ENCODE measurements around the gene GAK.
A peak's percentile ranks its signal among the peaks of the same experiment; 100 is the strongest.

Gene GAK

DNA sequence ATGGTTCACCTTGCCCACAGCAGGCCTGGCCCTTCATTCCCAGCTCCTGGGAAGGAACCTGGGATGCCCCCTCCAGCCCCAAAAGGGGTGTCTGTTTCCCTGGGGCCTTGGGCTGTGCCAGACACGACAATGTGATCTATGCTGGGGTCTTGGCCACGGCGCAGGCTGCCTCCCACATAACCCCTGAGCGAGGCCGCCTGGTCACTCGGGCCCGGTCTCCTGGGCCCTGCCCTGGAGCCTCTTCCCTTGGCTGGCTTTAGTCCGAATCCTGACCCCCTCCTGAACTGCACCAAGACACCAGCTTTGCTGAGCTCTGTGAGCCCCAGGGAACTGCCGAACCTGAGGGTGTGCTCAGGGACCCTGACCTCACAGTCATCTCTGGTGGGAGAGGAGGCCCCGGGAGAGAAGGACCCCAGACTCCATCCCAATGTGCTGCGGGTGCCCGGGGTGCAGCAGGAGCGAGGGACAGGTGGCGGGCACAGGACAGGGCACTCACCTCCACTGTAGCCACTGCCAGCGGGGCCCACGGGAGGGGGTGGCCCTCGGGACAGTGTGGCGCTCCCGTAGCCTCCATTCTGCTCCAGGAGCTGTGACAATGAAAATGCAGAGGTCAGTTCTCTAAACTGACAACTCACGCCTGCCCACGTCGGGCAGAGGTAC lies 42.0 kb downstream of the GAK start:
- FAIRE-seq: no peak
- no peak for DNase-seq (ENCODE audit: low spot score)

DNA sequence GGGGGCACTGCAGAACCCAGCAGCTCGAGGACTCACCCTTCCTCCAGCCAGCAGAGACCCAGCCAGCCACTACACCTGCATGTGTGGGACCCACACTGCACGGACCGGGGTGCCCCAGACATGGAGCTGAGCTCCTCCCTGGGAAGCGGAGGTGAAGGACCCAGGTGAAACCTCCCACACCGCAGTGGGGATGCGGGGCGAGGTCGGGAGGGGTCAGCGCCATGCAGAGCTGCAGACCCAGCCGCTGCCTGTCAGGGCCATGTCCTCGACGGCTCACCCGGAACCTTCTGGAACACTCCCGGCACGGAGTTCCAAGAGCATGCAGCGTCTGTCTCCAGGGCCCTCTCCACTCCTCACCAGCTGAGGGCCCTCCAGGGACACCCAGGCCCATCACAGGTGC lies 42.6 kb downstream of the GAK start:
- DNase-seq (ENCODE audit: low spot score): no peak
- no peak for FAIRE-seq

DNA sequence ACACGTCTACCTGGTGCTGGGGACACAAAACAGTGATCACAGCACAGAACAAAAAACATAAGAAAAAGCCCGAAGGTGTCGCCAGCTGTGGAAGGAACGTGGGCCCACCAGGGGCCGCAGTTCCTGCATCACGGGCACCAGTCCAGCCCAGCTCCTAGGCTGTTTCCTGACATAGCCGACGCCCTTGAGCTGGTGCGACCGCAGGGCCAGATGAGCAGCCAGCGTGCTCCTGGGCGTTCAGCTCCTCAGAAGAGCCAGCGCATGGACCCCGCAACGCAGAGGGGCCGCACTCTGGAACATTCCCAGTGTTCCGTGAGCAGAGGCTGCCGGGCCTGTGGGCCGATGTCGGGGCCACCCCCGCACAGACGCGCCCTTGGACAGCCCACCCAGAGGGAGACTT lies 44.1 kb downstream of the GAK start:
- FAIRE-seq (no peak), DNase-seq (ENCODE audit: low spot score) (no peak)

DNA sequence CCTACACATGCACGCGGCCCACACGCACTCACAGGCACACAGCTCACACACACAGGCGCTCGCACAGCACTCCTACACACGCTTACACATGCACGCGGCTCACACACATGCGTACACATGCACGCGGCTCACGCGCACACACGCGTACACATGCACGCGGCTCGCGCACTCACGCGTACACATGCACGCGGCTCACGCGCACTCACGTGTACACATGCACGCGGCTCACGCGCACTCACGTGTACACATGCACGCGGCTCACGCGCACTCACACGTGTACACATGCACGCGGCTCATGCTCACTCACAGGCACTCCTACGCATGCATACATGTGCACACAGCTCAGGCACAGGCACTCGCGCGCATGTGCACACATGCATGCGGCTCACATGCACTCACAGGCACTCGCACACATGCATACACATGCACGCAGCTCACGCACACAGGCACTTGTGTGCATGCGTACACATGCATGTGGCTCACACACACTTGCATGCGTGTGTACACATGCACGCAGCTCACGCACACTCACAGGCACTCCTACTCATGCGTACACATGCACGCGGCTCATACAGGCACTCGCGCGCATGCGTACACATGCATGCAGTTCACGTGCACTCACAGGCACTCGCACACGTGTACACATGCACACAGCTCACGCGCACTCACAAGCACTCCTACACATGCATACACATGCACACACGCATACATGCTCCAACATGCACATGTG lies 44.9 kb downstream of the GAK start:
- FAIRE-seq: peak; percentile 58

DNA sequence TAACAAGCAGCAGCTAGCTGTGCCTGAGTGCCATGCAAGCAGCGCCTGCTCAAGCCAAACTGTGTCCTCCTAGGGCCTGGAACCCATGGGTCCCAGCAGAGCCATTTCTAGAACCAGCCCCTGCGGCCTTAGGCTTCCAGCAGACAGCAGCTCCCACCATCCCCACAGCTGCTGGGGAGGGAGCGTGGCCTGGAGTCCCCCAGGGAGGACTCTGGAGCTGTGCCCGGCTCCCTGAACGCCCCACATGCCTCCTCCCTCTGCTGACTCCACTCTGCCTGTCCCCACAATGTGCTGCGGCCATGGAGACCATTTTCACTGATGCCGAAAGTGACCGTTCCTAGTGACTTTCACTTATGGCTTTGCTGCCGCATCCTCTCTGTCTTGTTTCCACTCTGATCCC lies 45.9 kb downstream of the GAK start:
- FAIRE-seq: no peak
- DNase-seq (ENCODE audit: low spot score): no peak

More for the DNA sequence above, 44.9 kb downstream of the GAK start:
- DNase-seq (ENCODE audit: low spot score): no peak

DNA sequence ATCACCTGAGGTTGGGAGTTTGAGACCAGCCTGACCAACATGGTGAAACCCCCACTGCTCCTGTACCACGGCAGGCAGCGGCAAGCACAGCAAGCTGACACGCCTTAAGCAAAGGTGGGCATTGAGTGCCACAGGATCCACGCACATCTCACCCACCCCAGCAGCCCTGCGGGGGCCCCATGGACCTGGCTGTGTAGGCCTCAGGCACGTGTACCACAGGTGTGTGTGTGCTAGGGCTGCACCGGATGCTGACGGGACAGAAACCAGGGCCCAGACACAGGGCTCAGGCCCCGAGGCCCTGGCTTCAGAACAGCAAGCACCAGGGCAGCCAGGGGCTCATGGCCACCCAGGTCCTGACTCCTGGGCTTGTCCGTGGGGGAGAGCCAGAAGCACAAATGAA lies 46.8 kb downstream of the GAK start:
- DNase-seq (ENCODE audit: low spot score) (no peak), FAIRE-seq (no peak)

DNA sequence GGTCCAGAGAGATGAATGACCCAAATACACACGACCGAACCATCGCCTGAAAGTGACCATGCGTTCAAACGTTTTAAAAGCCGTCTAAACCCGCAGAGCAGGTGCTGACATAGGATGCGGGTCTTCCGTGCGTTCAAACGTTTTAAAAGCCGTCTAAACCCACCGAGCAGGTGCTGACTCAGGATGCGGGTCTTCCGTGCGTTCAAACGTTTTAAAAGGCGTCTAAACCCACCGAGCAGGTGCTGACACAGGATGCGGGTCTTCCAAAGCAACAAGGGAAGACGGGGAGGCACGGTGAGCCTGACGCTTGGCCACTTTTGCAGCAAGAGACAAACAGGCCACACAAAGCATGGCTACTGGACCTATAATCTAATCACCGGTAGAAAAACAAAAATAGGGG lies 47.2 kb downstream of the GAK start:
- no peak for FAIRE-seq
- no peak for DNase-seq (ENCODE audit: low spot score)

DNA sequence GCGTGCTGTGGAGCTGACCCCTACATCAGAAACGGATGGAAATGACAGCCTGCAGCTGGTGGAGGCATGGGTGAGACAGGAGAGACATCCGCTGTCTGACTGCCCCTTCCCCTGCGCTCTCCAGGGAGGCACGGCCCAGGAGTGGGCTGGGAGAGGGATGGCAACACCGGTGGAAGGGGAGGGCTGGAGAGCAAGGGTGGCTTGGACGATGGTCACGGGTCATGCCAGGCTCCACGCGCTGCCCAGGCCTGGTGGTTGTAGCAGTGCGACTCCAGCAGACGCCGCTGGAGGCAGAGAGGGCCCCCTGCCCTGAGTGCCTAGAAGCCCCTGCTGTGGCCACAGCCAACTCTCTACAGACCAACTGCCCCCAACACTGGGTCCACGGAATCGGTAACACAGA lies 47.9 kb downstream of the GAK start:
- DNase-seq (ENCODE audit: low spot score) (no peak), FAIRE-seq (no peak)

DNA sequence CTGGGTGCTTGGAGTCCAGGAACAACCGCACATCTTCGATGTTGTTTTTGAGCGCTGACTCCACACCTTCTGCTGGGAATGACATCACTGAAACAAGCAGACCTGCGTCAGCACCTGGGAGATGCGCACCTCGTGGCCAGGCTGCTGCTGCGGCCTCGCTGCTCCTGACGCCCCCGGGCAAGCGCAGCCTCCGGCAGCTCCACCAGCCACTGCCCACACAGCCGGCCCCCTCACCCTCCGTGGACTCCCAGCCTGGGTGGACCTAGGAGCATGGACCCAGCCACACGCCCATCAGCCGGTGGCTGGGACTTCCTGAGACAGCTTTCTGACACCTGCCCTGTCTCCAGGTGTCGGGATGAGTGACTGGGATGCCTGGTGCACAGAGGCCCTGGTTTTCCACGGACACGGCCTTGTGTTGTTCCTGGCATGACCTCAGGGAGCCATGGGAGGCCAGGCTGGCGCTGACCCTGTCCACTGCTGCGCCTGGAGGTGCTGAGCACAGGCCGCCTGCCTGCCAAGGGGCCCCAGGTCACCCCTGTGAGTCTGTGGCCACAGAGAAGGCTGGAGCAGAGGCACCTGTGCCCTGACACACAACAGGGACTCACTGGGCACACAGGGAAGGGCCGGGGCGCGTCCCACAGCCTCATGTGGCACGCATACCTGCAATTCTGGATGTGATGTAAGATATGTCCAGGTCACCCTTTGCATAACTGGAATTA lies 48.6 kb downstream of the GAK start:
- DNase-seq (ENCODE audit: low spot score): no peak
- FAIRE-seq: no peak

DNA sequence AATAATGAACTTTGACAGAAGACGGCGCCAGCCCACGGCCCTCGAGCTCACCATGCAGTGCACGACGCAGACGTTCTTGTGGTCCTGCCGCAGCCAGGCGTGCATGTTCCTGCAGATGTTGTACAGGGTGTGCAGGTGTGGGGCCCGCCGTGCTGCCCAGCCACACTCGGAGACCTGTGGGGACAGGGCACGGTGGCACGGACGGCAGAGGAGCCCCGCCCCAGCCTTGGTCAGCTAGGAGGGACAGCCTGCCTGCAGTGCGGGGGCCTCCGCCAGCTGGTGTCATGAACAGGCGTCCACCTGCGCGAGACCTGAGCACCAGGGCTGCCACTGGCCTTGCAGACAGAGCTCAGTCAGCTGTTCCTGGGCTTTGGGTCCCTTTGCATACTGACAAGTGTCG lies 49.5 kb downstream of the GAK start:
- FAIRE-seq (no peak), DNase-seq (ENCODE audit: low spot score) (no peak)

DNA sequence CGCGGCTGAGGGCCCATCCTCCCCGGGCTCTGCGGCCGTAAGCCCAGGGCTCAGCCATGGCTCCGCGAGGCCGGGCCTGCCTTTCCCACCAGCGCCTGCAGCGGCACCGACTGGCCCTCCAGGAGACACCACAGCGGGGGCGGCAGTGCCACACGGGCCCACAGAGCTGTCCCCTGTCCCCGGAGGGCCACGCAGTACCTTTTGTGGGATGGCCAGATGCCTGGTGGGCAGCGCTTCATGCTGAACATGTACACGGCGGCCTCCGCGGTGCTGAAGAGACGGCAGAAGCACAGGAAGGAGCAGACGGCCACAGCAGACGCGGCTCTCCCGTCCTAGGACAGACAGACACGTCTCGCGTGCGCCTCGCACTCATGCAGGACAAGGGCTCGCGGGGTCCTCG lies 50.4 kb downstream of the GAK start:
- no peak for FAIRE-seq
- no peak for DNase-seq (ENCODE audit: low spot score)

DNA sequence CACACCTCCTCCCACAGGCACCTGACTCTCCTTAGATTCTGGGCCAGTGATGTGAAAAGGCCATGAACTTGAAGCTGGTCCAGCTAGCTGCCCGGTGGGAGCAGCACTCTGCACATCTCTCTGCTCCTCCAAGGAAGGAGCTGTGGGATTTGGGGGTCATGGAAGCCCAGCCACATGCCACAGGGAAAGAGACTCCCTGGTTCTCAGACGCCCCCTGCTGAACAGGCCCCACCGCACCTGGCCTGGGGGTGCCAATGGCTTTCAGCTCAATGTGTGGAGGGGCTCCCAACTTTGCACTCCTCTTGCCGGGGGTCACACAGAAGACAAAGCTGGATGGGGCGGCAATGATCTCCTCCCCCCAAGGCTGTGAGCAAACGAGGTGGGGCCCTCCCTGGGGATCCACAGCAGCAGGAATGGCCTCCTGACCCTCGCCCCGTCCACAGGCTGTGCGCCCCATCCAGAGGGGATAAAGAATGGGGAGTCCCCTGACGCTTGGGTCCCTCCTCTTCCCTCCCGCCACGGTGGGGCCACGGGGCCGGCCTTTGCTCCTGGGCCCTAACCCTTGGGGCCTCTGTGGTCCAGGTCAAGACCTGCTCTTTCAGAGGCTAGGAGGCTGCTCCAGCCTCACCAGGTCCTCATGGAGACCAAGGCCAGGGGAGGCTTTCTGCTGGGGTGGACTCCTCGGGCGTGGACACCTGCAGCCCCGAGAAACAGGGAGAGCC lies 51.3 kb downstream of the GAK start:
- FAIRE-seq (no peak), DNase-seq (ENCODE audit: low spot score) (no peak)

DNA sequence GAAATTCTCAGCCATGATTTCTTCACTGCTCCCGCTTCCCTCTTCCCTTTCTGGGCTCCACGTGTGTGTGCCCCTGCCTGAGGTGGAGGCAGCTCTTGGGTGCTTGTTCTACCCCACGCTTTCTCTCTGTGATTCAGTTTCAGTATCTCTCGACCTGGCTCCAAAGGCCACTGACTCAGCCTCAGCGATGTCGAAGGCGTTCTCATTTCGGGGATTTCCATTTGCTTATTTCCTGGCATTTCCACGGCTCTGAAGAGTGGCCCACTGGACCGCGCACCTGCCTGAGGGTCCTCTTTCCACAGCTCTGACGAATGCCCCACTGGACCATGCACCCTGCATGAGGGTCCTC lies 52.4 kb downstream of the GAK start:
- no peak for FAIRE-seq
- DNase-seq (ENCODE audit: low spot score): no peak

DNA sequence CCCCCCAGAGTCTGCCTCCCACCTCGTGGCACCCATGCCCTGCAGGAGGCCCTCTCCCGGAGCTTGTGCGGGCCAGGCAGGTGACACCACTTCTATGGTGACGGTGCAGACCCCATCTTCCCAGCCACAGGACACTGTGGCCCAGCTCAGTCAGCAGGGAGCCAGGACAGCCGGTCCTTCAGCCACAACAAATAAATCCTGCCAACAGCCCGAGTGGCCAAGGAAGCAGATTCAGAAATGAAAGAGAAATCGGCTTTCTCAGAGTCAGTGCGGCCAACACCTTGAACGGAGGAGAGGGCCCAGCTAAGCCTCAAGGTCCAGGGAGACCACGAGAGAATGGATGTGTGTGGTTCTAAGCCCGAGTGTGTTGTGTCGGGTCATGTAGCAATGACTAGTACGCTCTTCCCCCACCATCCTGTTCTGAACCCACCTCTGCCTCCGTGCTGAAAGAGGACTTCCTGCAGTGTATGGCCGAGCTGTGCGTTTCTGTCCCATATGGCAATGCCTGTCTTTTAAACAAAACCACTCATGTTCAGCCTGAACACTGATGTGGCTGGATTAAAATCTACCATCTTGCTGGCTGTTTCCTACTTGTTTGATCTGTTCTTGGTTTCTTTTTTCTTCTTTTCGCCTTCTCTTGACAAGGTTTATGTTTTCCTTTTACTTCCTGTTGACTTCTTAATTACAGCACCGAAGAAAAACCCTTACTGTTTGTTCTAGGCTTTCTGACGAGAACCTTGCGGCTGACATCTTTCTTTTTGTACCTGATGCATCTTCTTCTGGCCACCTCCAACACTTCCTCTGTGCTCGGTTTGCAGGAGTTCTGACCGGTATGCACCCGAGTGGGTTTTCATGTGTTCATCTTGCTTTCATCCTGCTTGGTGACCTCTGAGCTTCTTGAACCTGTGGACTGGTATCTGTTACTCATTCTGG lies 53.1 kb downstream of the GAK start:
- DNase-seq (ENCODE audit: low spot score): no peak
- FAIRE-seq: no peak

DNA sequence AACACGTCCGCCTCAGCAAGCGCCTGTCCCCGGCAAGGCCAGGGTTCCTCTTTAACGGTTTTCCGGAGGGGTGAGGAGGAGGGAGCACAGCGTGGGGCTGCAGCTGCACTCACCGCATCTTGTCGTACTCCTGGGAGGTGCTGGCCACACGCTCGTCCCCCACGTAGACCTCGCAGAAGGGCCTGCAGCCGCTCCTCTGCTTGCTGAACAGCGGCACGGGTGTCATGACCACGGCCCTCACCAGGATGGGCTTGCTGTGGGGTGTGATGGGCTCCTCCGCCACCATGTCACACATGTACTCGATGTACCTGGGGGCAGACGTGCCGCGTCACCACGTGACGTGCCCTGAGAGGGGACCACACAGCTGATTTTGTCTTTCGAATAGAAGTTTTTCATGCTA lies 54.6 kb downstream of the GAK start:
- DNase-seq (ENCODE audit: low spot score) (no peak), FAIRE-seq (no peak)

DNA sequence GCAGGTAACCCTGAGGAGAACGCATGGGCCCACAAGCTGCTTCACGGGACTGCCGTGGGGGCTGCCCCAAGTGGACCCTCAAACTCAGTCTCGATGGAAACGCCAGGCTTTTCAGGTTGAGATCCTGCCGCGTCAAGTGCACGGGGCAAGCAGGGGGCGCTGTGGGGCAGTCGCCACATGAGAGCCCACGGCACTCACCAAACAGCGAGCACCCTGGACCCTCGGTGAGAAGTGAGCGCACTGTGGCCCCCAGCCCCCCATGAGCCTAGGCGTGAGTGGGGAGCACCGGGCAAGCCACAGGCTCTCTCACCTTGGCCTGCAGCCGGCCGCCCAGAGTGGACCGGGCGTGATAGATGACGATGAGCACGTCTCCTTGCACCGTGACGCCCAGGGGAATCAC lies 55.3 kb downstream of the GAK start:
- DNase-seq (ENCODE audit: low spot score) (no peak), FAIRE-seq (no peak)

DNA sequence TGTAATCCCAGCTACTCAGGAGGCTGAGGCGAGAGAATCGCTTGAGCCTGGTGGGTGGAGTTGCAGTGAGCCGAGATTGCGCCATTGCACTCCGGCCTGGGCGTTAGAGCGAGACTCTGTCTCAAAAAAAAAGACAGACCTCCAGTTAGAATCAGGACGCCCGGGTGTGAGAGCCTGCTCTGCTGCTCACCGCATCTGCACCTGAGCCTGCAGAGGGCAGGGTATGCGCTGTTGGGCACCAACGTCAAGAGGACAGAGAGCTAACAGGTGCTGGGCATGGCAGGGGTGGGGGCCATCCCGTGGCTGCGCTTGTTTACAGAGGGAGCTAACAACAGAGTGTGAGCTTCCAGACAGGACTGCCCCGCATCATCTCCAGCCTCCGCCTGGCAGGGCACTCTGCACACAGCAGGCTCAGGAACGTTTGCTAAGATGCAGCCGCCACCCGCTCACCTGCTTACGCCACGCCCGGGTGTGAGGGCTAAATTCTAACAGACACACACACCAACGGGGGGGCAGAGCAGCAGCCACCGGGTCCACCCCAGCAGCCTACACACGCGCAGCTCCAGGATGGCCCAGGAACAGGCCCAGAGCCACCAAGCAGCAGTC lies 56.2 kb downstream of the GAK start:
- no peak for DNase-seq (ENCODE audit: low spot score)
- no peak for FAIRE-seq

DNA sequence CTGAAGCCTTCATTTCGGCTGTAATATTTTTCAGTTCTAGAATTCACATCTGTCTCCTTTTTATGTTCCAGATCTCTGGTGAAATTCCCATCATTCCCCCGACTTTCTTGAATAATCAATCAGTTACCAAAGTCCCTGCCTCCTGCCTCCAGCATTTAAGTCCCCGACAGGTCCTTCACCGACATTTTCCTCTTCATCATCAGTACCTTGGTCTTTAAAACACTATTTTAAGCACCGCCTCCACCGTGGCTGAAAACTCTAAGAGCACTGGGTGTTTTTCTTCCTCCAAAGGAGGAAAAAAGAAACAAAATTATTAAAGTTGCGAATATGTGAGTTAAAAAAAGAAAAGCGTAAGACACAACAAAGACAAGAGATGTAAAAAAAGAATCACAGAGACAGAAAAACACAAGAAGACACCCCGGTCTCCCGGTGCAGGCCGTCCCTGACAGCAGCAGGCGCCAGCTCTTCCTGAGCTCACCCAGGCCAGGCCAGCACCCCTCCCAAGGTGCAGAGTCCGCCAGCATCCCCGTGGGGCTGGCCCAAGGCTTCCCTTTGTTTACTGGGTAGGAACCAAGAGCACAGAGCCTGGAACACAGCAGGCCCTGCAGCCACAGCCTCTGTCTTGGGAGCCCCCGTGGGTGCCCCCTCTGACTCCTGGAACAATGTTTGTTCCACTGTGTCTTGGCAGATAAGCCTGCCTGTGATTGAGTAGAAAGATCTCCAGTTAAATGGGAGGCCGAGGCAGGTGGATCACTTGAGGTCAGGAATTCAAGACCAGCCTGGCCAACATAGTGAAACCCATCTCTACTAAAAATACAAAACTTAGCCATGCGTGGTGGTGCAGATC lies 56.9 kb downstream of the GAK start:
- no peak for FAIRE-seq
- no peak for DNase-seq (ENCODE audit: low spot score)

DNA sequence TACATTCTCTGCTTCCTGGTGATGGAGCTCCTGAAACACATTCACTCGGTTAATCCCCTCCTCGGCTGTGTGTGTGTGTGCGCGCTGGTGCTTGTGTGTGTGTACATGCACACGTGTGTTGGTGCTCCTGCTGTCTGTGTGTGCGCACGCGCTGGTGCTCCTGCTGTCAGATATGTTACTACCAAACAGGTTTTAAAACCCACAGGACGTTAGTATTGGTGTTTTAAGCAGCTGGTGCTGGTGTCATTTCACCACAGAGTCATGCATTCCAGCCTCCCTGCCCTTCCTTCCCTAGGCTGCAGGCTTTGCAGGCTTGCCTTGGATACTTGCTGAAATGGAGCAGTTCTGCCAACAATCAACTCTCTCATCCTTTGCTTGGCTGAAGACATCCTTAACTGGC lies 58.1 kb downstream of the GAK start:
- DNase-seq (ENCODE audit: low spot score) (no peak), FAIRE-seq (no peak)
